SIG-M5 treated with dmso at 0.1 percent for 504 hours (cell line): ENCODE measurements around the gene UQCRH.
"Not testable (repeated sequence)": the region's sequence is repeated elsewhere in the genome, so short reads cannot be mapped to it uniquely, and the experiment has no call there.

Experiments used
- DNase-seq: peaks from one replicate; lab custom pipeline; 2025; ENCODE audit not compliant: unreplicated experiment; lab: John Stamatoyannopoulos, UW

Gene UQCRH

DNA sequence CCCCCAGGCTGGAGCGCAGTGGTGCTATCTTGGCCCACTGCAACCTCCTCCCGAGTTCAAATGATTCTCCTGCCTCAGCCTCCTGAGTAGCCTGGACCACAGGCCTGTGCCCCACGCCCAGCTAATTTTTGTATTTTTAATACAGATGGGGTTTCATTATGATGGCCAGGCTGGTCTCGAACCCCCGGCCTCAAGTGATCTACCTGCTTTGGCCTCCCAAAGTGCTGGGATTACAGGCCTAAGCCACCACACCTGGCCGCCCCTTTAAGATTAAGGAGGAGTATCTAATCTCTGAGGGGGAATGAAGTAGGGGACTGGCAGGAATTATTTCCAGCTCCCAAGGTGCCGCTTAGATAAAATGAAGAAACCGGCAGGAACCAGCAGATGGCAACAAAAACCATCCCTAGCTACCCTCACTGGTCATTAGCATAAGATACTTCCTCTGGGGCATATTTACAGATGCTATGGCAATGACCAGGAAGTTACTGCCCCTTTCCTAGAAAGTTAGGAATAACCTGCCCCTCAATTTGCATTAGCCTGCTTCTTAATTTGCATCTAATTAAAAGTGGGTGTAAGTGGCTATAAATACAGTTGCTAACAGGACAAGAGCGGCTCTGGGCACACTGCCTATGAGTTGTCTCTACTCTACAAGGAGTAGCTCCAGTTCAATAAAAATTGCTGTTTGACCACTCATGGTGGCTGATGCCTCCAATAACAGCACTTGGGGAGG lies 30.0 kb downstream of the UQCRH start:
- peak; percentile 71 for DNase-seq

- no peak for DNase-seq
Measured at GRCh38 chr1:46334030-46334384, 30.5 kb downstream of the UQCRH start.

- DNase-seq, result no peak
Measured at GRCh38 chr1:46335081-46335480, 31.6 kb downstream of the UQCRH start.

DNA sequence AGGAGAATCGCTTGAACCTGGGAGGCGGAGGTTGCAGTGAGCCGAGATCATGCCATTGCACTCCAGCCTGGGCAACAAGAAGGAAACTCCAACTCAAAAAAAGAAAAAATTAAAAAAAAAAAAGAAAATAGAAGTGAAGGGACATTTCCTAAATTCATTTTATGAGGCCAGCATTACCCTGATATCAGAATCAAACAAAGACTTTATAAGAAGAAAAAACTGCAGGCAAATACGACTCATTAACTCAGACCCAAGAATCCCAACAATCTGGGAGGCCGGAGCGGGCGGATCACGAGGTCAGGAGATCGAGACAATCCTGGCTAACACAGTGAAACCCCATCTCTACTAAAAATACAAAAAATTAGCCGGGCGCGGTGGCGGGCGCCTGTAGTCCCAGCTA lies 33.9 kb downstream of the UQCRH start:
- not testable (repeated sequence) for DNase-seq

GRCh38 chr1:46340404-46341221 lies 37.1 kb downstream of the UQCRH start, which contains the start of gene NSUN4:
TSS of gene NSUN4 (plus strand) at chr1:46340807. CDS start at chr1:46340827, 20 bp downstream.
- peak; percentile 94 for DNase-seq

- no peak for DNase-seq
Measured at GRCh38 chr1:46341222-46342083, 38.0 kb downstream of the UQCRH start.

DNA sequence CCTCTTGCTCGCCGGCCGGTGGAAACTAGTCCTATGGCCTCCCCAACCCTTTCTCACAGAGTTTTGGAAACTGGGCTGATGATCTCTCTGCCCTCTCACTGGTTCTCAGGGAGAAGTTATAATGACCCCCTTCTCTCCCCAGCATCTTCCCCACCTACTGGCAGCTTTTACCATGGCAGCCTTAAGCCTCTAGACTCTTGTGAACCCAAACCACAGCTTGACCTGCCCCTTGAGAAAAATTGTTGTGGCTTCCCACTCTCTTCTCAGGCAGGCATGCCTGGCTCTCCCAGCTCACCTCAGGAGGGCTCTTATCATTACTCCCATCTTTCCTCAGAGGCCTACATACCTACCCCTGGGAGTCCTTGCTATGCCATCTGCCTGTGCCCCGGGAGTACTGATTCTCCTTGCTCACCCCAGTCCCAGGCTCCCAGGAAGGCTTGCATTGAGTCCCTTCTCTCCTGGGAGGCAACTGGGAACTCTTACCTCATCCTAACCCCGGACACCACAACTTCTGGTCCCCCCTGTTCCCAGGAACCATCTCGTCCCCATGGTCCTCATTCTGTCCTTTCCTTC lies 38.7 kb downstream of the UQCRH start:
- no peak for DNase-seq

DNA sequence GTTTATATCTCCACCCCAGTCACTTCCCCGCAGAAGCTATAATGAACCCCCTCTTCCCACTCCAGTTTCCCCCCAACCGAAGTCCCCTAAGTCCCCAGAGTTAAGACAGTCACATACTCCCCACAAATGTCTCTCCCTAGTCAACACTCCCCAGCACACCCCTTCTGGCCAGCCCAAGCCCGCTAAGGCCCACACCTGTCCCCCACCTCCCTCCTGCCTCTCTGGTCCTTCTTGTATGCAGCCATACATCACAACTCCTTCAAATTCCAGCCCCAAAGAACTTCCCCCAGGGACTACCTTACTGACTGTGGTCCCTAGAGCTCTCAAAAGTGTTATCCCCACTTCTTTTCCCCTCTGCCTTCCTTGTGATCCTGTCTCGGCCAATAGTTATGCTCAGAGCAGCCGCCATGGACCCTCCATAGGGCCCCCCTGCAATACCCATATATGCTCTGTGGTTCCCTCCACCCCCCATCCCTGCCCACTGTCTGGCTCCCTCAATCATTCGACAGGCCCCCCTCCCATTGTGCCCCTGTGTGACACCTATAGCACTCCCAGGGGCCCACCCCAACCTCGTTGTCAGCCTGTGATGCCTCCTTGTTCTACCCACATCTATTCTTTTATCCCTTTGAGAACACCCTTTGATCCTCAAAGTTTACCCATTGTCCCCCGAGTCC lies 39.3 kb downstream of the UQCRH start:
- DNase-seq, result no peak

GRCh38 chr1:46343351-46343695 lies 39.8 kb downstream of the UQCRH start:
- no peak for DNase-seq

GRCh38 chr1:46343705-46344104 lies 40.2 kb downstream of the UQCRH start:
- DNase-seq, result no peak

- no peak for DNase-seq
Measured at GRCh38 chr1:46344481-46344880, 41.0 kb downstream of the UQCRH start.

DNA sequence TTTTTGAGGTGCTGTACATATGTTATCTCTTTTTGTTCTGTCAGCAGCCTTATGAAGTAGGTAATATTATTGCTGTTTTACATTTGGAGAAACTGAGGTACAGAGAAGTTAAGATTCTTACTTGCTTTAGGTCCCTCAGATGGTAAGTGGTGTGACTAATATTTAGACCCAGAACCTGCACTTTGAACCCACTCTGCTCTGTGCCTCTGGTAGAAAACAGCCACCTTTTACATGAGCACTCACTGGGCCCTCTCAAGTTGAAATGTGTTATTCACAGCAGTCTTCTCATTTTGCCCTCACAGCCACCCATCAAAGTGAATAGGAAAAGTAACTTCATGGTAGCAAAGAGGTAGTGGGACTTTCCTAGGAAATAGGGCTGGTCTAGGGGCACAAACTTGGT lies 41.8 kb downstream of the UQCRH start:
- no peak for DNase-seq

GRCh38 chr1:46352363-46352762 lies 48.9 kb downstream of the UQCRH start:
- no peak for DNase-seq

- not testable (repeated sequence) for DNase-seq
Measured at GRCh38 chr1:46355920-46356319, 52.4 kb downstream of the UQCRH start.

- no peak for DNase-seq
Measured at GRCh38 chr1:46362158-46362557, 58.7 kb downstream of the UQCRH start.

DNA sequence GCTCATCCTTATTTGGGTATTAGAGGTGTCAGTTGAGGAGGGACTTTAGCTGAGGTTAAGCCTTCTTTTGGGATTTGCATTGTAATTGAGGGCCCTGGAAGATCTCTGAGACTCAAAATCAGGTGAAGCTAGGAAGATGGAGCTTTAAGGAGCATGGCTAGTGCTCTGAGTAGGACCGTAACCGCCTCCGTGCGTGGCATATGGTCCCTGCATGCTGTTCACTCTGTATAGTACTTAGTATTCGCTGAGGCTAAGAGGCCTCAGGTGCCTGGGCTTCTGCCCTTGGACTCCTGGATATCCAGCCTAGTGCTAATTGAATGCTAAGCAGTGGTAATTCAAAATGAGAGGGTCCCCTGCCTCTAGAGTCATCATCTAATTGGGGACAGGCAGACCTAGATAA lies 59.6 kb downstream of the UQCRH start:
- DNase-seq, result no peak

GRCh38 chr1:46364612-46365011 lies 61.1 kb downstream of the UQCRH start:
- DNase-seq, result no peak

DNA sequence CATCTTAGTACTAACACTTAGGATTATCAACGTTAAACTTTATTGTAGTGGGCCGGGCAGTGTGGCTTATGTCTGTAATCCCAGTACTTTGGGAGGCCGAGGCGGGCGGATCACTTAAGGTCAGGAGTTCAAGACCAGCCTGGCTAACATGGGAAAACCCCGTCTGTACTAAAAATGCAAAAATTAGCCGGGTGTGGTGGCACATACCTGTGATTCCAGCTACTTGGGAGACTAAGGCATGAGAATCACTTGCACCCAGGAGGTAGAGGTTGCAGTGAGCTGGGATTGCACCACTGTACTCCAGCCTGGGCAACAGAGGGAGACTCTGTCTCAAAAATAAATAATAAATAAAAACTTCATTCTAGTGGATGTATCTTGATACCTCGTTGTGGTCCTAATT lies 62.3 kb downstream of the UQCRH start:
- DNase-seq, result not testable (repeated sequence)
